ENCODE data around the gene OGFOD1. TPM values are rescaled to one million over a fixed set of nuclear protein-coding genes. Genes with fewer than 3 reads are reported as not detected.

The OGFOD1 gene
- total and polyA plus RNA-seq, 9 of the 15 experiments (the other 6 are each of a cell fraction or from before 2014, with no cell fraction given) = 60.4 to 134 (median 85.8) TPM

DNA sequence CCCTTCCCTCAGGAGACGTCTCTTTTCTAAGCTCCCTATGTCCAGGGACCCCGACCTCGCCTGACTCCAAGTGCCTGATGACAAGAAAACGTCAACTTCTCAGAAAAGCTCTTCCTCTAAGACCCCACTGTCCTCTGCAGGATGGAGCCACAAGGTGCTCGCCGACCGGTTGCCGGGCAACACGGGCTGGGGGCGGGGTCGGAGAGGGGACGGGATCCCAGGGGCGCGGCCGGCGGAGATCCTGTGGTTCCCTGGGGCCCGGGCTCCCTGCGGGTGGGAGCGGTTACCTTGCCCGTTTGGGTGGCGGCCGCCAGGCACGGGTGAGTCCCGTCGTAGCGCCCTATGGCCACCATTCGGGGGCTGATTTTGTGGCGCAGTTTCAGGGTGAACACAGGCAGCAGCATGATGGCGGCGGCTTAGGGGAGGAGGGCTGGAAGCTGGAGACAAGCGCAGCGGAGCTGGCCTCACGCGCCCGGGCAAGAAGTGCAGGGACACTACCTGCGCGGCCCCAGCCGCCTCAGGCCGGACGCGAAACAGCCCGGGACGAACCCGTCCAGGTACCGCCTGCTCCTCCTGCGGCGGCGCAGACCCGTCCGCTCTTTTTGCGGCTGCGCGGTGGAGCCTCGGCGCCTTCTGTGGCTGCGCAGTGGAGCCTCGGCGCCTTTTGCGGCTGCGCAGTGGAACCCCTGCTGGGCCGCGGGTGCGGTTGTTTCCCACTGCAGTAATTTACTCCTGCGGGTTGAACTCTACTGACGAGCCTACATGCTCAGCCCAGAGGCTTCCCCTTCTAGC, 68.3 kb downstream of the OGFOD1 start, which contains the start of gene BBS2 (continued):
- peak; percentile 100 for TF ChIP-seq ZBTB1 (CRISPR knock-in tag; IDR thresholded peaks at IDR 0.05; ENCODE audit: borderline replicate concordance, low read depth)
- no peak for TF ChIP-seq ZNF57 (CRISPR knock-in tag; IDR thresholded peaks at IDR 0.05)
- TF ChIP-seq MBD2 (IDR thresholded peaks at IDR 0.05; ENCODE audit: borderline replicate concordance, low read depth) = no peak
- TF ChIP-seq BMI1 (IDR thresholded peaks at IDR 0.05; ENCODE audit: low read length) = no peak
- TF ChIP-seq MCM5 (IDR thresholded peaks at IDR 0.05; ENCODE audit: low read depth) = no peak
- no peak for TF ChIP-seq HDAC6 (IDR thresholded peaks at IDR 0.05; ENCODE audit: low read depth, low read length)
- peak; percentile 29; the same call in 1 of the 2 replicates for TF ChIP-seq ESRRA (IDR thresholded peaks at IDR 0.05; ENCODE audit: borderline replicate concordance, low read depth)
- TF ChIP-seq MEF2D (tag; conservative IDR thresholded peaks at IDR 0.05; ENCODE audit: low read depth) = no peak
- peak; percentile 61 for TF ChIP-seq POLR2B (IDR thresholded peaks at IDR 0.05; ENCODE audit: low read depth, partially characterized antibody)
- TF ChIP-seq, protein P1, sequence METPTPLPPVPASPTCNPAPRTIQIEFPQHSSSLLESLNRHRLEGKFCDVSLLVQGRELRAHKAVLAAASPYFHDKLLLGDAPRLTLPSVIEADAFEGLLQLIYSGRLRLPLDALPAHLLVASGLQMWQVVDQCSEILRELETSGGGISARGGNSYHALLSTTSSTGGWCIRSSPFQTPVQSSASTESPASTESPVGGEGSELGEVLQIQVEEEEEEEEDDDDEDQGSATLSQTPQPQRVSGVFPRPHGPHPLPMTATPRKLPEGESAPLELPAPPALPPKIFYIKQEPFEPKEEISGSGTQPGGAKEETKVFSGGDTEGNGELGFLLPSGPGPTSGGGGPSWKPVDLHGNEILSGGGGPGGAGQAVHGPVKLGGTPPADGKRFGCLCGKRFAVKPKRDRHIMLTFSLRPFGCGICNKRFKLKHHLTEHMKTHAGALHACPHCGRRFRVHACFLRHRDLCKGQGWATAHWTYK (CRISPR knock-in tag; IDR thresholded peaks at IDR 0.05) = peak; percentile 78; the same call in 1 of the 2 replicates
- peak; percentile 50; the same call in 1 of the 2 replicates for TF ChIP-seq MYC (IDR thresholded peaks at IDR 0.05; ENCODE audit: low read depth, low read length)
- TF ChIP-seq MYC (CRISPR knock-in tag; IDR thresholded peaks at IDR 0.05; ENCODE audit: borderline replicate concordance, low read depth) = no peak
- TF ChIP-seq HDGF (IDR thresholded peaks at IDR 0.05) = no peak
- TF ChIP-seq GATAD2A (IDR thresholded peaks at IDR 0.05) = no peak
- TF ChIP-seq ZNF707 (CRISPR knock-in tag; conservative IDR thresholded peaks at IDR 0.05) = no peak
- peak; percentile 37; the same call in 1 of the 2 replicates for TF ChIP-seq ZEB2 (IDR thresholded peaks at IDR 0.05)
- no peak for TF ChIP-seq NFRKB (IDR thresholded peaks at IDR 0.05; ENCODE audit: low read depth)
- TF ChIP-seq BDP1 (IDR thresholded peaks at IDR 0.05; ENCODE audit: insufficient read depth, insufficient read length) = no peak
- TF ChIP-seq ZNF212 (CRISPR knock-in tag; IDR thresholded peaks at IDR 0.05) = no peak
- no peak for TF ChIP-seq MIER1 (IDR thresholded peaks at IDR 0.05; ENCODE audit: low read depth)
- peak; percentile 6 for TF ChIP-seq TAF1 (IDR thresholded peaks at IDR 0.05; ENCODE audit: control insufficient read depth, extremely low read depth, insufficient read depth, low read length, severe bottlenecking)
- TF ChIP-seq JUND (IDR thresholded peaks at IDR 0.05; ENCODE audit: borderline replicate concordance, low read depth, low read length) = no peak
- TF ChIP-seq JUND (tag; IDR thresholded peaks at IDR 0.05; ENCODE audit: borderline replicate concordance, low read depth, low read length) = no peak; the same call in 2 of the 3 replicates
- TF ChIP-seq, protein P2, sequence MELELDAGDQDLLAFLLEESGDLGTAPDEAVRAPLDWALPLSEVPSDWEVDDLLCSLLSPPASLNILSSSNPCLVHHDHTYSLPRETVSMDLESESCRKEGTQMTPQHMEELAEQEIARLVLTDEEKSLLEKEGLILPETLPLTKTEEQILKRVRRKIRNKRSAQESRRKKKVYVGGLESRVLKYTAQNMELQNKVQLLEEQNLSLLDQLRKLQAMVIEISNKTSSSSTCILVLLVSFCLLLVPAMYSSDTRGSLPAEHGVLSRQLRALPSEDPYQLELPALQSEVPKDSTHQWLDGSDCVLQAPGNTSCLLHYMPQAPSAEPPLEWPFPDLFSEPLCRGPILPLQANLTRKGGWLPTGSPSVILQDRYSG (tag; conservative IDR thresholded peaks at IDR 0.05; ENCODE audit: low read depth) = no peak
- no peak for TF ChIP-seq MAFG (tag; conservative IDR thresholded peaks at IDR 0.05)
- TF ChIP-seq SMAD4 (CRISPR knock-in tag; conservative IDR thresholded peaks at IDR 0.05) = 0 out of 2 replicates have a peak, but pooled peaks have one; percentile 23
- no peak for TF ChIP-seq FOXJ3 (CRISPR knock-in tag; IDR thresholded peaks at IDR 0.05)
- no peak for TF ChIP-seq ZKSCAN3 (CRISPR knock-in tag; IDR thresholded peaks at IDR 0.05)
- TF ChIP-seq NRF1 (conservative IDR thresholded peaks at IDR 0.05 in 1 of 2, IDR thresholded peaks at IDR 0.05 in 1 of 2) = peak; percentile 97 to 98
